Endothelial cell of umbilical vein (primary cell): Measurements from ENCODE around the gene GZF1.

Experiments
- EZH2 ChIP-seq: IDR thresholded peaks from 2 replicates; pipeline ENCODE4 v1.6.1; 2012; ENCODE audit warnings: borderline replicate concordance, low read depth, mild to moderate bottlenecking, moderate library complexity, low read length, inconsistent platforms; ENCODE audit not compliant: severe bottlenecking
- POLR2A ChIP-seq: IDR thresholded peaks from 2 replicates; pipeline ENCODE4 v1.6.1; 2012; ENCODE audit warnings: low read depth, mild to moderate bottlenecking, control low read depth, low read length
- TF ChIP-seq, protein P1 (sequence below), 2 donors: IDR thresholded peaks; 1 replicate in 1 of 2; 2 replicates in 1 of 2; pipeline ENCODE4 v1.5.1; 2011; ENCODE audit warnings: low read length in 2 of 2, mild to moderate bottlenecking in 2 of 2, moderate library complexity in 2 of 2, control low read depth in 1 of 2, inconsistent platforms in 1 of 2, low read depth in 1 of 2; ENCODE audit not compliant: insufficient read depth in 1 of 2; ENCODE audit errors: extremely low read depth in 1 of 2

DNA sequence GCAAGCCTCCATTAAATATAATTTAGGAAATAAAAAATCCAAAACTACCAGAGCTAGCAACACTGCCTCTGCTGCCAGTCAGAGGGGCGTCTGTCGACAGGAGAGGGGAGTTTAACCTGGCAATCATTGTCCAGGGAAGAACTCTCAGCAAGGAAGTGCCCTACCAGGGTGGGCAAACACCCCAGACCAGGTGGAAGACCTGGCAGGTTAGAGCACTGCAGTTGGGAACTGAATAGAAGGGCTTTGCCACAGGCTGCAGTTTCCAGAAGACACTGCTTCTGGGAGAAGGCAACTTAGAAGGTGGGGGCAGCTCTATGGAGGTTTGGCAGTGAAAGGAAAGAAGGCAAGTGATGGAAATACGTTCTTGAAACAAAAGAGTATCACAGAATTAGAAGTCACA is 47.8 kb downstream of the GZF1 start:
- TF ChIP-seq EZH2 (no peak), POLR2A (no peak)
- TF ChIP-seq, protein P1, sequence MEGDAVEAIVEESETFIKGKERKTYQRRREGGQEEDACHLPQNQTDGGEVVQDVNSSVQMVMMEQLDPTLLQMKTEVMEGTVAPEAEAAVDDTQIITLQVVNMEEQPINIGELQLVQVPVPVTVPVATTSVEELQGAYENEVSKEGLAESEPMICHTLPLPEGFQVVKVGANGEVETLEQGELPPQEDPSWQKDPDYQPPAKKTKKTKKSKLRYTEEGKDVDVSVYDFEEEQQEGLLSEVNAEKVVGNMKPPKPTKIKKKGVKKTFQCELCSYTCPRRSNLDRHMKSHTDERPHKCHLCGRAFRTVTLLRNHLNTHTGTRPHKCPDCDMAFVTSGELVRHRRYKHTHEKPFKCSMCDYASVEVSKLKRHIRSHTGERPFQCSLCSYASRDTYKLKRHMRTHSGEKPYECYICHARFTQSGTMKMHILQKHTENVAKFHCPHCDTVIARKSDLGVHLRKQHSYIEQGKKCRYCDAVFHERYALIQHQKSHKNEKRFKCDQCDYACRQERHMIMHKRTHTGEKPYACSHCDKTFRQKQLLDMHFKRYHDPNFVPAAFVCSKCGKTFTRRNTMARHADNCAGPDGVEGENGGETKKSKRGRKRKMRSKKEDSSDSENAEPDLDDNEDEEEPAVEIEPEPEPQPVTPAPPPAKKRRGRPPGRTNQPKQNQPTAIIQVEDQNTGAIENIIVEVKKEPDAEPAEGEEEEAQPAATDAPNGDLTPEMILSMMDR (IDR thresholded peaks at IDR 0.05; ENCODE audit: extremely low read depth in 1 of 2, insufficient read depth in 1 of 2, low read depth in 1 of 2, low read length in 2 of 2), result no peak
